Retina (tissue), 1 donor: Measurements from ENCODE around the gene CNN1.
A peak's percentile ranks its signal among the peaks of the same experiment; 100 is the strongest.

Source experiments
- DNase-seq: peaks from one replicate; pipeline ENCODE4 v3.0.0-alpha.2; 2016

Gene CNN1

GRCh38 chr19:11538232-11539036, at the start of gene CNN1:
Gene CNN1, plus strand, starts transcription at chr19:11538851. Its CDS starts 77 bp downstream, at chr19:11538928.
- DNase-seq: peak; percentile 26

GRCh38 chr19:11489378-11489777, 49.3 kb upstream of the CNN1 start:
- DNase-seq: no peak

- DNase-seq: no peak
Measured at GRCh38 chr19:11494634-11495285, 43.9 kb upstream of the CNN1 start.

DNA sequence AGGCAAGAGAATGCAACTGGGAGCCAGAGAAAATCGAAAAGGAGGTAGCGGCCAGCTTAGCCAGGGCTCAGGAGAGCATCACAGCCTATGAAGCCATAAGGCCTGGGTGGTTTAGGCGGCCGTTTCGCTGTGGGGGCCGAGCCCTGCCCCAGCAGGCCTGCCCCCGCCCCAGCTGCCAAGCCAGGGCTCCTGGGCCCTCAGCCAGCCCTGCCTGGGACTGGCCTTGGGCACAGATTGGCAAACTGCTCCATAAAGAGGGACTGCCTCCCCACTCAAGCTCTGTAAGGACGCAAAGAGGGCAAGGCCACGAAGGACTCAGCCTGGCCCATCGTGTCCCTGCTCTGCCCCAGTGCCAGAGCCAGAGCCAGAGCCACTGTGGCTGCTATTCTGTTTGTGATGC, 43.2 kb upstream of the CNN1 start:
- DNase-seq: no peak

DNA sequence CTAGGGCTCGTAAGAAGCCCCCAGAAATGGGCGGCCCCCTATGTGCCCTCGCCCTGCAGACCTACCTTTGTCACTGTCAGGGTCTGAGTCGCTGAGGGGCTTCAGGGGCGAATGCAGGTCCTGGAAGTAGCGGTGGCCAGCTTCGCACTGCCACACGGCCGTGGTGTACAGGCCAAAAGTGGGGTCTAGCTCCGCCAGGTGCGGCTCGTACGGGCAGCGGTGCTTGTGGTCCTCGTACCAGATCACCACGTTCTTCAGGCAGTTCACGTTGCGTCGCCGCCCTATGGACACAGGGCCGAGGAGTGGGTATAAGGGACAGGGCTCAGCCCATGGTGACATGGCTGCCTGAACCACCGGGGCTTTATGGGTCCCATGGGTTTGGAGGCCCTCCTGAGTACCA, 42.8 kb upstream of the CNN1 start:
- DNase-seq: no peak

GRCh38 chr19:11496391-11497163, 42.1 kb upstream of the CNN1 start:
- peak; percentile 43 for DNase-seq

DNA sequence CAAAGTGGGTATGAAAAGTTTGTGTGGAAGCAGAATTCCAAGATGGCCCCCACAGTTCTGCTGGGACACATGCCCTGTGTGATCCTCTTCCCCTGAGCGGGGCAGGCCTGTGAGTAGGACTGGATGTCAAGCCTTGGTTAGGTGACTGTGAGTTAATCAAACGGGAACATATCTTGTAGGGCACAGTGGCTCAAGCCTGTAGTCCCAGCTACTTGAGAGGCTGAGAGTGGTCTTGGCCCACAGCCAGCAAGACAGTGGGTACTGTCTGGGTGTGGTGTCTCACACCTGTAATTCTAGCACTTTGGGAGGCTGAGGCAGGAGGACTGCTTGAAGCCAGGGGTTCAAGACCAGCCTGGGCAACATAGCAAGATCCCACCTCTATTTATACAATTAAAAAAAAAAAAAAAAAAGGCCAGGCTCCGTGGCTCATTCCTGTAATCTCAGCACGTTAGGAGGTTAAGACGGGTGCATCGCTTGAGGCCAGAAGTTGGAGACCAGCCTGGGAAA, 39.4 kb upstream of the CNN1 start:
- DNase-seq: no peak

- DNase-seq: no peak
Measured at GRCh38 chr19:11499890-11500420, 38.7 kb upstream of the CNN1 start.

DNA sequence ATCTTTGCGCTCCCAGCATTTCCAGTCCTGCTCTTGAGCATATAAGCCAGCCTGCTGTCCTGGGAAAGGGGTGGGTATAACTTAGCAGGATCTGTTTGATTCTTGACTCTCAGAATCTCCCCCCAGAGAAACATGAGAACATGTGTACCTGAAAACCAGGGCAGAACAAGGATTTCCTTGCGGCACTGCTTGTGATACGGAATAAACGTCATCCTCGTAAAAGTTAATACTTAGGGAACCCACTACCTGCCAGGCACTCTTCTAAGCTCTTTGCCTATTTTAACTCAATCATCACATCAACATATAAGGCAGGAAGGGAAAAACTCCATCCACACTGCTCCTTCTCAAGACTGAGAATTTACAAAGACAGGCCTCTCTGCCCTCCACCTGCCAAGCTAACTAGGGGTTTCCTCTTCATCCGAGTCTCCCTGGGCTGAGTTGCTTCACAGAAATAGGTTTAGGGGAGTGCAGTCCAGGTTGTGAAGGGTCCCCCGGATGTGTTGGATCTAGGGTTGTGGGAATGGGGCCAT, 34.1 kb upstream of the CNN1 start:
- DNase-seq: no peak

DNA sequence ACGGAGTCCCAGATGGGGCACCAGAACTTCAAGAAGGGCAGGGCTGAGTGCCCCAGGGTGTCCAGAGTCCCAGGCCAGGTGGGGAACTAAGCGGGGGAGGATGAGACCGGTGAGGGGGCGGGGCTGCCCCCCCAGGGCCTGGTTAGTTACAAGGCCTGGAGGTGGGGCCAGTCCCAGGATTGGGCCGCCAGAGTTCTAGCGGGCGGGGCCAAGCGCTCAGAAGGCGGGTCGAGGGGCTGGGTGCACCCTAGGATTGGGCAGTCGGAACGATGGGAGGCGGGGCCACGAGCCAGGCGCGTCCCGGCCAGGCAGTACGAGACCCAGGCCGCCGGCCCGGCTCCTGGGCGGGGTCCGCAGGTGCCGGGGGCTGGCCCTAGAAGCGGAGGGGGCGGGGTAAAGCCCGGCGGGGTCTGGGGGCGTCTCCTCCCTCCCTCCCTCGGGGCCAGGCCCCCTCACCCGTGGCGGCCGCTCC, 33.6 kb upstream of the CNN1 start:
- peak; percentile 89 for DNase-seq

- DNase-seq: peak; percentile 98
Measured at GRCh38 chr19:11505504-11506100, 33.0 kb upstream of the CNN1 start, which contains the start of gene ZNF653. Gene ZNF653, minus strand, starts transcription at chr19:11505839. Its CDS starts 53 bp downstream, at chr19:11505786.

- no peak for DNase-seq
Measured at GRCh38 chr19:11506101-11506555, 32.5 kb upstream of the CNN1 start.

- DNase-seq: no peak
Measured at GRCh38 chr19:11506967-11507366, 31.7 kb upstream of the CNN1 start.

DNA sequence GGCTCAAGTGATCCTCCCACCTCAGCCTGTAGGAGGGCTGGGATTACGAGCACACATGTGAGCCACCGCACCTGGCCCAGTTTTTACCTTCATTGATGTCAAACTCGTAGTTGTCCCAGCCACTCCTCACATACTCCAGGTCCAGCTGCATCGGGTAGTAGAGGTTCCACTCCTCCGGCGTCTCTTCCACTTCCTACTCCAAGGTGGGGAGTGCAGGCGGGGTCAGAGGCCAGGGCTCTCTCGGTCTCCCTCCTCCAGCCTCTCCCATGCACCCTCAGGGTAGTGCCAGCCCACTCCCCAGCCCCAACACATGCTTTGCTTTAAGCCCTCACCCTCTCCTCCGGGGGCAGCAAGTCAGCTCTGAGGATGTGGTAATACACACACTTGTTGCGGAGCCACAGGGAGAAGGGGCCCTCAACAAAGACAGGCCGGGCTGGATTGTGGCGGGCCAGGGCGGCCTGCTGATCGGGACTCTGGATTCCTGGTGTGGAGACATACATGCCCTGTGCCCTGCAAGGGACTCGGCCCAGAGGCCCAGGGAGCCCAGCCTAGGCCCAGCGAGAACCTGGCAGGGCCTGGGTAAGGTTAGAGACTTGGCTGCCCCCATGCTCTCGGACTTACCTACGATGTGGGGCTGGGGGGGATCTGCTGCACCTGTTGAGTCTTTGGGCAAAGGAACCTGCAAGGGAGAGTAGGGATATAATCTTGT, 31.1 kb upstream of the CNN1 start:
- no peak for DNase-seq

DNA sequence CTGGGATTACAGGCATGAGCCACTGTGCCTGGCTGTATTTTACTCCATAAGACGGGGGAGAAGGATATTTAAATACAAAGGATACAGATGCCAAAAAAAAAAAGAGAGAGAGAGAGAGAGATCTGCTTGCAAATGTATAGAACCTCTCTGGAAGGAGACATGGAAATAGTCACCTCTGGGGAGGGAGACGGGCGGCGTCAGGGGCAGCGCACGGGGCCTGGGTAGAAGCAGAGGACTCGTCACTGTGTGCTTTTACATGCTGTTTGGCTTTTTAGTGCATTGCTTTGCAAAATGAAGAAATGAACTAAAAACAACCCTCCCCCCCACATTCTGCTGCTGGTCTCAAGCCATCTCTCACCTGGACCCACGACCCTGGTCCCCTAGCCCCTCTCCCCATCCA, 28.2 kb upstream of the CNN1 start:
- no peak for DNase-seq

GRCh38 chr19:11513946-11514345, 24.7 kb upstream of the CNN1 start:
- DNase-seq: no peak

- no peak for DNase-seq
Measured at GRCh38 chr19:11519138-11519537, 19.5 kb upstream of the CNN1 start.

DNA sequence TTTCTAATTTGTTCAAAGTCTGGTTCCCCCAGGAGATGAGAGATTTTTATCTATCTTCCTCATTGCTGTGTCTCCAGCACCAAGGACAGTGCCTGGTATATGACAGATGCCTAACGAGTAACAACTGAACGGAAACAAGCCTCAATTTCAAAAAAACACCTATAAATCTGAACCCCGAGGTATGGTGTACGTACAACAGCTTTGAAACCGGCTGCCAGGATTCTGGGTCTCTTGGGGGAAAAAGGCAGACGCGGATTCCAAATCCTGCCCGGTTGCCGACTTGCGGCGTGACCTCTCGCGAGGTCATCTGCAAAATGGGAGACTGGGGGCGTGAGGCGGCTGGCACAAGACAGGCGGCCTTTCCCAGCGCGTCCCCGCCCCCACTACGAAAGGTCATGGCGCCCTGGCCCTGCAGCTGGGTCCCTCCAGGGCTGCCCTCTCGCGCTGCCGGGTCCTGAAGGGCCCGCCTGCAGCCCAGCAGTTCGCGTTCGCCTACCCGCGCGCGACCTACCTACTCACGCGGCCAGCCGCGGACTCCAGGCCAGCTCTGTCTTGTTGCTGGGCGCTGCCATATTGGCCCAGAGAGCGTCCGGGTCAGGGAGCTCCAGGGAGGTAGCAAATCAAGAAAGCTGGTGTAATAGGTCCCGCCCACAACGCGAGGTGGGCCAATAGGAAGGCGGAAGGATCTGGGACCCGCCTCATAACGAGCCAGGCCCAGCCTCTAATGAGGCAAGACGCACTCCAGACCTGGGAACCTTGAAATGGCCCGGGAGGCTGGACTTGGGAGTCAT, 9.9 kb upstream of the CNN1 start, which contains the start of gene ECSIT:
Gene ECSIT (minus strand): TSS at position 584 of the 791 bp plus-strand sequence. CDS start 9,964 bp downstream, outside the sequence.
- DNase-seq: peak; percentile 98

GRCh38 chr19:11530432-11530831, 8.2 kb upstream of the CNN1 start:
- peak; percentile 70 for DNase-seq

GRCh38 chr19:11534538-11534937, 4.1 kb upstream of the CNN1 start:
- no peak for DNase-seq
